ENCODE data around the gene GLT1D1.
A peak's percentile ranks its signal among the peaks of the same experiment; 100 is the strongest.

GLT1D1 gene

GRCh38 chr12:128908254-128908653 lies 55.0 kb downstream of the GLT1D1 start:
- DNase-seq (ENCODE audit: insufficient read length, low spot score), result no peak
- TF ChIP-seq CTCF (IDR thresholded peaks at IDR 0.05; ENCODE audit: insufficient read depth, missing control alignments), result no peak
- no peak for FAIRE-seq

DNA sequence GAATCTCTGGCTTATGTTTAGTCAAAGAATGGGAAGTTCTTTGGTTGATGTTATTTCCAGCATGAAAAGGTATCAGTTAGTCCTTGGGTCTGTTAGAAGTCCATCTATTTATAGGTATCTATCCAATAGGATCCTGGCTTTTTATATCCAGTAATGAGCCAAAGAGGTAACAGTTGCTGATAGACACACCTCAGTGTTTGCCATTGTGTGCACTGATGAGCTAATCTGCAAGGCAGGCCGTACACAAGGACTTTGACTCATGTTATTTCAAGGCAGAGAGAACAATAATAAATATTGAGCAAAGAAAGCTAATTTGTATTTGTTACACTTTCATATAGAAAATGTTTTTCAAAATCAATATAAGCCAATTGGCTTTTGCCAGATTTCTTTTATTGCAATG lies 56.4 kb downstream of the GLT1D1 start:
- DNase-seq (ENCODE audit: insufficient read length, low spot score) (no peak), FAIRE-seq (no peak)
- no peak for TF ChIP-seq CTCF (IDR thresholded peaks at IDR 0.05; ENCODE audit: insufficient read depth, missing control alignments)

- FAIRE-seq, result no peak
- no peak for TF ChIP-seq CTCF (IDR thresholded peaks at IDR 0.05; ENCODE audit: insufficient read depth, missing control alignments)
- no peak for DNase-seq (ENCODE audit: insufficient read length, low spot score)
Measured at GRCh38 chr12:128910629-128911028, 57.4 kb downstream of the GLT1D1 start.

- TF ChIP-seq CTCF (IDR thresholded peaks at IDR 0.05; ENCODE audit: insufficient read depth, missing control alignments), result no peak
- FAIRE-seq (no peak), DNase-seq (ENCODE audit: insufficient read length, low spot score) (no peak)
Measured at GRCh38 chr12:128911861-128912260, 58.6 kb downstream of the GLT1D1 start.

DNA sequence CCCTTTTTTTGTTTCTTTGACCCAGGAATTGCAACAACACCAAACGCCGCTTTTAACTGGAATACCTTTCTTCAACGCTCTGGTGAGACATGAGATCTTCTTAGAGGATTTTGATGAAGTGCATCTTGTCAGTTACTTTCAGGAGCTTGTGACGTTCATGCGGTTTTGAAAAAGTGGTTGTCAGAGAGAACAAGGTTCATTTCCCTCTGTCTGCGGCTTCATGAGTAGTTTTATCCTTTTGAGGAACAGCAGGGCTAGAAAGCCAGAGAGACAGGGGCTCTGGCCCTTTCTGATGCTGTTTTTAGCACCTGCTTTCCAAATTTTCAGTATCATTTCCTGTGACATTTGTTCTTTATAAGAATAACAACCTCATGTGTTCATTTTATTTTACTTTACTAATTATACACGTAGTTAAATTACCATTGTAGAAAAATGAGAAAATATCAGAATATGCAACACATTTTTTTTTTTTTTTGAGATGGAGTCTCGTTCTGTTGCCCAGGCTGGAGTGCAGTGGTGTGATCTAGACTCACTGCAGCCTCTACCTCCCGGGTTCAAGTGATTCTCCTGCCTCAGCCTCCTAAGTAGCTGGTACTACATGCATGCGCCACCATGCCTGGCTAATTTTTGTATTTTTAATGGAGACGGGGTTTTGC lies 61.8 kb downstream of the GLT1D1 start:
- FAIRE-seq (no peak), DNase-seq (ENCODE audit: insufficient read length, low spot score) (no peak)
- TF ChIP-seq CTCF (IDR thresholded peaks at IDR 0.05; ENCODE audit: insufficient read depth, missing control alignments), result no peak

GRCh38 chr12:128916425-128916824 lies 63.1 kb downstream of the GLT1D1 start:
- TF ChIP-seq CTCF (IDR thresholded peaks at IDR 0.05; ENCODE audit: insufficient read depth, missing control alignments), result no peak
- no peak for DNase-seq (ENCODE audit: insufficient read length, low spot score)
- FAIRE-seq, result no peak

GRCh38 chr12:128918481-128919260 lies 65.4 kb downstream of the GLT1D1 start:
- DNase-seq (ENCODE audit: insufficient read length, low spot score) (no peak), FAIRE-seq (peak; percentile 95)
- no peak for TF ChIP-seq CTCF (IDR thresholded peaks at IDR 0.05; ENCODE audit: insufficient read depth, missing control alignments)

Measured in D721Med (cell line).